ENCODE data around the gene IRGQ. TPM values are rescaled to one million over a fixed set of nuclear protein-coding genes. Genes with fewer than 3 reads are reported as not detected.

Gene IRGQ
- total and polyA plus RNA-seq, 5 donors from 2014 or later = 0.54 to 40.9 (median 1.5) TPM

GRCh38 chr19:43616306-43616705 lies 20.4 kb upstream of the IRGQ start:
- Histone ChIP-seq H3K4me3 (ENCODE audit: low read depth, low read length) (no peak overlapping the region), H3K36me3 (ENCODE audit: control insufficient read depth, insufficient read depth, low read length) (peaks cover 23% of the 10 kb centered on the region), H3K27ac (ENCODE audit: insufficient read depth, low read length, poor library complexity, severe bottlenecking) (no peak overlapping the region), H3K27me3 (ENCODE audit: control insufficient read depth, insufficient read depth, low read length) (no peaks in the 10 kb centered on the region), H3K4me1 (ENCODE audit: control insufficient read depth, insufficient read depth, low read length, poor library complexity, severe bottlenecking) (peaks cover 18% of the 10 kb centered on the region), H3K9me3 (ENCODE audit: control insufficient read depth in 2 of 2, low read length in 2 of 2) (no peaks in the 10 kb centered on the region)
- ATAC-seq (ENCODE audit: low read depth in 2 of 2) (no peak), DNase-seq (no peak)
- H3K27me3 Mint-ChIP-seq = no peaks in the 10 kb centered on the region
- no peaks in the 10 kb centered on the region for H3K9me3 Mint-ChIP-seq
- H3K4me3 Mint-ChIP-seq = peak overlapping the region in 1 of 4 donors; percentile 51
- peaks cover 11% of the 10 kb centered on the region for H3K36me3 Mint-ChIP-seq
- peaks cover 13 to 46% (median 28%) of the 10 kb centered on the region in 4 donors for H3K4me1 Mint-ChIP-seq
- peak overlapping the region in 1 of 3 donors; percentile 35 for H3K27ac Mint-ChIP-seq

- H3K9me3 ChIP-seq (ENCODE audit: control insufficient read depth in 2 of 2, low read length in 2 of 2) = no peaks in the 10 kb centered on the region
- no peaks in the 10 kb centered on the region for H3K4me1 ChIP-seq (ENCODE audit: control insufficient read depth, insufficient read depth, low read length, poor library complexity, severe bottlenecking)
- peaks cover 8 to 33% (median 23%) of the 10 kb centered on the region in 4 donors for H3K4me1 Mint-ChIP-seq
- H3K4me3 Mint-ChIP-seq = no peak overlapping the region
- peaks cover 17% of the 10 kb centered on the region for H3K36me3 Mint-ChIP-seq
- no peak overlapping the region for H3K27ac ChIP-seq (ENCODE audit: insufficient read depth, low read length, poor library complexity, severe bottlenecking)
- no peak overlapping the region for H3K4me3 ChIP-seq (ENCODE audit: low read depth, low read length)
- no peaks in the 10 kb centered on the region for H3K27me3 Mint-ChIP-seq
- H3K36me3 ChIP-seq (ENCODE audit: control insufficient read depth, insufficient read depth, low read length) = peaks cover 25% of the 10 kb centered on the region
- H3K27me3 ChIP-seq (ENCODE audit: control insufficient read depth, insufficient read depth, low read length) = no peaks in the 10 kb centered on the region
- peak overlapping the region in 1 of 3 donors; percentile 9 for H3K27ac Mint-ChIP-seq
- DNase-seq = no peak
- H3K9me3 Mint-ChIP-seq = no peaks in the 10 kb centered on the region
- no peak for ATAC-seq (ENCODE audit: low read depth in 2 of 2)
These were observed 16.4 kb upstream of the IRGQ start for GRCh38 chr19:43612374-43612773.

GRCh38 chr19:43611788-43612187 lies 15.9 kb upstream of the IRGQ start, which contains the start of gene SRRM5:
SRRM5 (plus strand) TSS chr19:43612088; CDS start chr19:43612122, 34 bp downstream.
- H3K4me3 Mint-ChIP-seq = no peak within 1 kb of the TSS
- H3K36me3 Mint-ChIP-seq = peaks cover 17% of the 10 kb centered on the region
- no peaks in the 10 kb centered on the region for H3K9me3 ChIP-seq (ENCODE audit: control insufficient read depth in 2 of 2, low read length in 2 of 2)

DNA sequence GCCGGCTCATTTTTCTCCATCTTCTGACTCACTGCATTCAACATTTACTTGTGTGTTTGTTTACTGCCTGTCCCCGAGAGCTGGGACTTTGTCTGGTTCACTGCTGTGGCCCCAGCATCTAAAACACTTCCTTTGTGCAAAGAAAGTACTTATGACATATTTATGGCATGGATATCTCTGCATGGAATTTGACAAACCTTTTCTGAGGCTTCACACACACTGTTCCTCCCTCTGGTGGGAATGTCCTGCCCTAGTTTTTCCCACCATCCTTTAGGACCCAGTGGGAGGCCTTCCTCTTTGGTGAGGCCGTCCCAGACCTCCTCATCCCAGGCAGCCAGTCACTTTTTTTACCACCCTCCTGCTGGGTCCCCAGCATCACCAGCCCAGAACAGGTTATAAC lies 14.6 kb upstream of the IRGQ start:
- H3K27ac Mint-ChIP-seq = peak overlapping the region in 2 of 3 donors; percentile 62 to 76

More at GRCh38 chr19:43611788-43612187, 15.9 kb upstream of the IRGQ start, which contains the start of gene SRRM5:
- Histone ChIP-seq H3K4me1 (ENCODE audit: control insufficient read depth, insufficient read depth, low read length, poor library complexity, severe bottlenecking) (no peaks in the 10 kb centered on the region), H3K27ac (ENCODE audit: insufficient read depth, low read length, poor library complexity, severe bottlenecking) (no peak within 1 kb of the TSS), H3K36me3 (ENCODE audit: control insufficient read depth, insufficient read depth, low read length) (peaks cover 25% of the 10 kb centered on the region), H3K27me3 (ENCODE audit: control insufficient read depth, insufficient read depth, low read length) (no peaks in the 10 kb centered on the region), H3K4me3 (ENCODE audit: low read depth, low read length) (no peak within 1 kb of the TSS)
- Mint-ChIP-seq H3K4me1 (peaks cover 8 to 28% (median 21%) of the 10 kb centered on the region in 4 donors), H3K9me3 (no peaks in the 10 kb centered on the region), H3K27ac (peak within 1 kb of the TSS in 2 of 3 donors; percentile 9 to 46), H3K27me3 (no peaks in the 10 kb centered on the region)
- no peak for ATAC-seq (ENCODE audit: low read depth in 2 of 2)
- no peak for DNase-seq

GRCh38 chr19:43609872-43610271 lies 13.9 kb upstream of the IRGQ start:
- H3K36me3 ChIP-seq (ENCODE audit: control insufficient read depth, insufficient read depth, low read length) = peaks cover 25% of the 10 kb centered on the region
- no peak overlapping the region for H3K4me3 ChIP-seq (ENCODE audit: low read depth, low read length)
- H3K27ac Mint-ChIP-seq = peak overlapping the region in 1 of 3 donors; percentile 62
- H3K27ac ChIP-seq (ENCODE audit: insufficient read depth, low read length, poor library complexity, severe bottlenecking) = no peak overlapping the region
- no peak overlapping the region for H3K4me3 Mint-ChIP-seq
- no peaks in the 10 kb centered on the region for H3K9me3 Mint-ChIP-seq
- H3K36me3 Mint-ChIP-seq = peaks cover 17% of the 10 kb centered on the region
- H3K27me3 Mint-ChIP-seq = no peaks in the 10 kb centered on the region
- ATAC-seq (ENCODE audit: low read depth in 2 of 2) (no peak), DNase-seq (no peak)
- H3K4me1 Mint-ChIP-seq = peaks cover 8 to 19% (median 15%) of the 10 kb centered on the region in 4 donors
- no peaks in the 10 kb centered on the region for H3K27me3 ChIP-seq (ENCODE audit: control insufficient read depth, insufficient read depth, low read length)
- no peaks in the 10 kb centered on the region for H3K9me3 ChIP-seq (ENCODE audit: control insufficient read depth in 2 of 2, low read length in 2 of 2)
- H3K4me1 ChIP-seq (ENCODE audit: control insufficient read depth, insufficient read depth, low read length, poor library complexity, severe bottlenecking) = no peaks in the 10 kb centered on the region

More for the DNA sequence above, 14.6 kb upstream of the IRGQ start:
- Histone ChIP-seq H3K9me3 (ENCODE audit: control insufficient read depth in 2 of 2, low read length in 2 of 2) (no peaks in the 10 kb centered on the region), H3K36me3 (ENCODE audit: control insufficient read depth, insufficient read depth, low read length) (peaks cover 25% of the 10 kb centered on the region), H3K27ac (ENCODE audit: insufficient read depth, low read length, poor library complexity, severe bottlenecking) (no peak overlapping the region), H3K27me3 (ENCODE audit: control insufficient read depth, insufficient read depth, low read length) (no peaks in the 10 kb centered on the region), H3K4me3 (ENCODE audit: low read depth, low read length) (no peak overlapping the region), H3K4me1 (ENCODE audit: control insufficient read depth, insufficient read depth, low read length, poor library complexity, severe bottlenecking) (no peaks in the 10 kb centered on the region)
- DNase-seq (no peak), ATAC-seq (ENCODE audit: low read depth in 2 of 2) (no peak)
- peaks cover 17% of the 10 kb centered on the region for H3K36me3 Mint-ChIP-seq
- no peaks in the 10 kb centered on the region for H3K9me3 Mint-ChIP-seq
- no peak overlapping the region for H3K4me3 Mint-ChIP-seq
- H3K27me3 Mint-ChIP-seq = no peaks in the 10 kb centered on the region
- H3K4me1 Mint-ChIP-seq = peaks cover 8 to 20% (median 16%) of the 10 kb centered on the region in 4 donors

- Histone ChIP-seq H3K4me3 (ENCODE audit: low read depth, low read length) (no peak overlapping the region), H3K36me3 (ENCODE audit: control insufficient read depth, insufficient read depth, low read length) (peaks cover 17% of the 10 kb centered on the region), H3K4me1 (ENCODE audit: control insufficient read depth, insufficient read depth, low read length, poor library complexity, severe bottlenecking) (no peaks in the 10 kb centered on the region), H3K27me3 (ENCODE audit: control insufficient read depth, insufficient read depth, low read length) (no peaks in the 10 kb centered on the region), H3K27ac (ENCODE audit: insufficient read depth, low read length, poor library complexity, severe bottlenecking) (no peak overlapping the region), H3K9me3 (ENCODE audit: control insufficient read depth in 2 of 2, low read length in 2 of 2) (no peaks in the 10 kb centered on the region)
- Mint-ChIP-seq H3K27me3 (no peaks in the 10 kb centered on the region), H3K4me1 (peaks cover 5 to 15% (median 9%) of the 10 kb centered on the region in 4 donors), H3K36me3 (peaks cover 14% of the 10 kb centered on the region), H3K27ac (no peak overlapping the region), H3K4me3 (no peak overlapping the region), H3K9me3 (no peaks in the 10 kb centered on the region)
- no peak for DNase-seq
- ATAC-seq (ENCODE audit: low read depth in 2 of 2) = no peak
These were observed 11.6 kb upstream of the IRGQ start for GRCh38 chr19:43607238-43608205.

- H3K27me3 Mint-ChIP-seq = no peaks in the 10 kb centered on the region
- Histone ChIP-seq H3K9me3 (ENCODE audit: control insufficient read depth in 2 of 2, low read length in 2 of 2) (no peaks in the 10 kb centered on the region), H3K27ac (ENCODE audit: insufficient read depth, low read length, poor library complexity, severe bottlenecking) (no peak overlapping the region), H3K4me1 (ENCODE audit: control insufficient read depth, insufficient read depth, low read length, poor library complexity, severe bottlenecking) (no peaks in the 10 kb centered on the region), H3K27me3 (ENCODE audit: control insufficient read depth, insufficient read depth, low read length) (no peaks in the 10 kb centered on the region), H3K36me3 (ENCODE audit: control insufficient read depth, insufficient read depth, low read length) (peaks cover 10% of the 10 kb centered on the region), H3K4me3 (ENCODE audit: low read depth, low read length) (no peak overlapping the region)
- no peaks in the 10 kb centered on the region for H3K9me3 Mint-ChIP-seq
- peak overlapping the region in 2 of 3 donors; percentile 29 to 69 for H3K27ac Mint-ChIP-seq
- ATAC-seq (ENCODE audit: low read depth in 2 of 2) (no peak), DNase-seq (no peak)
- H3K36me3 Mint-ChIP-seq = peaks cover 10% of the 10 kb centered on the region
- peaks cover 0 to 11% (median 7%) of the 10 kb centered on the region in 4 donors for H3K4me1 Mint-ChIP-seq
- no peak overlapping the region for H3K4me3 Mint-ChIP-seq
These were observed 10.8 kb upstream of the IRGQ start for GRCh38 chr19:43606569-43607229.
